Measurements from ENCODE around the gene CAMTA1.

The CAMTA1 gene

DNA sequence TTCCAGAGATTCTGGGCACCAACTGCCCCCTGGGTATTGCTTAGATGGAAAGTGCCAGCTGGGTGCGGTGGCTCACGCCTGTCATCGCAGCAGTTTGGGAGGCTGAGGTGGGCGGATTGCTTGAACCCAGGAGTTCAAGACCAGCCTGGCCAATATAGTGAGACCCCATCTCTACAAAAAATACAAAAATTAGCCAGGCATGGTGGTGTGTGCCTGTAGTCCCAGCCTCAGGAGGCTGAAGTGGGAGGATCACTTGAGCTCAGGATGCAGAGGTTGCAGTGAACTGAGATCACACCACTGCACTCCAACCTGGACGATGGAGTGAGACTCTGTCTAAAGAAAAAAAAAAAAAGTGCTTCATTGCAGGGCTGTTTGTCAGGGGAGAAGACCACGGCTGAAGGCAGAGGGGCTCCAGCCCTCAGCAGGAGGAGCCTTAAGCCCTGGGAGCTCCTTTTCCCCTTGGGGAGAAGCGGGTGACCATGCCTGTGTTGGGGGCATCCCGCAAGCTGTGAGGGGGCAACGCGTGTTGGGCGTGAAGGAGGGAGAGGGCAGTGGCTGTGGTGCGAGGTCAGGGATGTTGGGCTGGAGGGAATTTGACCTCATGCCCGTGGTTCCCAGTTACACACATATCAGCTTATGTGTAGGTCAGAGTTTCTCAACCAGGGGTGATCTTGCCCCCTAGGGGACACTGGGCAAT lies 854.3 kb downstream of the CAMTA1 start:
- DNase-seq, result no peak

DNA sequence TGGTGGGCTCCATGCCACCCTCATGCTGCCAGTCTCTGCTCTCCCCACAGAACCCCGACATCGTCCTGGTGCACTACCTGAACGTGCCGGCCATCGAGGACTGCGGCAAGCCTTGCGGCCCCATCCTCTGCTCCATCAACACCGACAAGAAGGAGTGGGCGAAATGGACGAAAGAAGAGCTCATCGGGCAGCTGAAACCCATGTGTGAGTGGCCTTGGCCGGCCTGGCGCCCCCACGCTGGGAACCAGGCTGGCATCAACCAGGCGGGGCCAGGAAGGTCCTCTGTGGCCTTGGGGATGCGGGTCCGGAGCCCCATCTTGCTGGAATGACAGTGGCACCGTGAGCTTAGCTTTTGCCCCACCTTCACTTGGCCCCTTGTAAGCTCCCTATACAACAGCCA lies 855.1 kb downstream of the CAMTA1 start:
- DNase-seq, result no peak

GRCh38 chr1:7640920-7641585 lies 855.8 kb downstream of the CAMTA1 start:
- DNase-seq, result no peak

DNA sequence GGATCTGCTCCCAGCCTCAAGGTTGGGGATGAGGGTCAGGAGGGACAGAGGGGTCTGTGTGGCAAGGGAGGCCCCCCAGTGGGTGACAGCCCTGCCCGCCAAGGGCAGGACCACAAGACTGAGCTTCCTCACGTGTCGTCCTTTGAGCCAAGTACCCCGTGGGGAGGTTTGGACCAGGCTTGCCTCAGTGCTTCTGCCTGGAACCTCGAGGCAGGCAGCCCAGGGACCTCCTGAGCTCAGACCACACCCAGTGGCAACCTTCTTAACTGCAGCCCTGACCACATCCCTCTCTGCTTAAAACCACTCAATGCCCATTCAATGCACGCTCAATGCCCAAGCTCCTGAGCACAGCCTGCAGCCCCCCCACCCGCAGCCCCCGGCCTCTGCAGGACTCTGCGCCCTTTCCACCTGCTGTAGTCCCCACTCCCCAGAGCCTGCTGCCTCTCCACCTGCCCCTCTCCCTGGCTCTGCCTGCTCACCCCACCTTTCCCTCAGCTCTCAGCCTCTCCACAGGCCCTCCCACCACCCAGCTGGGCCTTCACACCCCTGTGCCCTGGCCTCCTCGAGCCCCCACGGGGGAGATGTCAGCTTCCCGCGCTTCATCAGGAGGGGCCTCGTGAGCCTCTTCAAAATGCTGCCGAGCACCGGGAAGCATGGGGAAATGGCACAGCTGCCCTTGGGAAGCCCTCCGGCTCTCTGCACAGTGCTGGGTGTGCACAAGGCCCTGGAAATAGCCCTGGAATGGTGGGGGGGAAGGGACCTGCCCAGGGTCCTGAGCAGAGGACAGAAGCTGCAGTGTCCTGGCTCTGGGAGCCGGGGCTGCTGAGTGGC lies 856.5 kb downstream of the CAMTA1 start:
- no peak for DNase-seq

- DNase-seq, result no peak
Measured at GRCh38 chr1:7642418-7642704, 857.1 kb downstream of the CAMTA1 start.

DNA sequence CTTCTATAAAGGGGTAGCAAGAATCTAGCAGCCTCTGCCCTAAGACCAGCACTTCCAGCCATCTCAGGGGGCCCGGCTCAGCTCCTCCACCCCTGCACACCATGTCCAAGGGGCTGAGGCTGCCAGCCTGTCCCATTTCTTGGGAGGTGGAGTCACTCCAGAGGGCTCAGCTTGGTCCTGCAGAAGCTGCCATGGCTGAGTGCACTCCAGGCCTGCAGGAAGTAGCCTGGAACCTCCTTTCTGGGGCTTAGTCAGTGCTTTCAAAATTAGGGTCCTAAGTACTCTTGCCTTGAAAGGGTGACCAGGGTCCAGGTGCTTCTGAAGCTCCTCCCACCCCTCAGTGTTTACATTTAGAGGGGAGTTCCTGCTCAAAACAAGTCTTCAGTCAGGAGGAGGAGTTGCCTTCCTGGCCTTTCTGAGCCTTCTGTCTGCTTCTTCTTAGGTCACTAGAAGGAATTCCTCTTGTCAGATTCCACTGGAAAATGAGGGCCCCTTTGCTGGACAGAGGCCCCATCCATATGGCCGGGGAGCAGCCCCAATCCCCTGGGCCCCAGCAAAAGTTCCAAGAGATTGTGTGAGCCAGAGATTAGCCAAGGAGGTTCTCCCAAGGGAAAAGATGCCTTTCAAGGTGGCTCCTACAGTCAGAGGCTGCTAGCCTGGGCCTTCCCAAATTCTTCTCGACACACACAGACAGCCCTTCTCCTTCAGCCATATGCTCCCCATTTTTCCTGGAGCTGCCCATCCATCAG lies 857.7 kb downstream of the CAMTA1 start:
- no peak for DNase-seq

DNA sequence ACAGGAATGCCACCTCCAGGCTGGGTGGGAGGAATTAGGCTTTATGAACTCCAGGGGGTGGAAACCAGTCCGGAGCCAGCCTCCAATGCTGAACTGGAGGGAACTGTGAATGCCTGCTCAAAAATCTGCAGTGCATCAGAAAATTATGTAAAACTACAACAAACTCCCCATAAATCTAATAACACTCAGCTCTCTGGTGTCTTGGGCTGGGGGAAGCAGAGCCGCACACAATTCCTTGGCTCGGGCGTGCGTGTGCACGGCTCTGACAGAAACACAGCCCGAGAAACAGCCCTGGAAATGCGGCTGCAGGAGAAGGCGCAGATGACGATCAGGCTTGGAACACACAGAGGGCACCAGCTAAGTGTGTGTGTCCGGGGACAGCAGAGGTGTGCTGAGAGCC lies 858.3 kb downstream of the CAMTA1 start:
- DNase-seq, result no peak

GRCh38 chr1:7644086-7644485 lies 858.8 kb downstream of the CAMTA1 start:
- no peak for DNase-seq

- no peak for DNase-seq
Measured at GRCh38 chr1:7644961-7645750, 859.9 kb downstream of the CAMTA1 start.

DNA sequence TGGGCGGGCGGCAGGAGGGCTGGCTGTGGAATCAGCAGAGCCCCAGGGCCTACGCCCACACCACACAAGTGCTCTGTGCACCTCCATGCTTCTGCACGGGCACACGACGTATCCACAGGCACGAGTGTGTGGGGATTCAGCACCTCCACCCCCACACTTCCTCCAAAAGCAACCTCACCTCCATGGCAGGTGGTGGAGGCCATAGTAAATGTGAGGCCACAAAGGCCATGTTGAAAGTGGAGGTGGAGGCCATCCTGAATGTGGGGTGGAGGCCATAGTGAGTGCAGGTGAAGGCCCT lies 860.4 kb downstream of the CAMTA1 start:
- DNase-seq, result no peak

GRCh38 chr1:7646164-7646563 lies 860.9 kb downstream of the CAMTA1 start:
- no peak for DNase-seq

- peak; percentile 48 for DNase-seq
Measured at GRCh38 chr1:7646981-7647901, 862.0 kb downstream of the CAMTA1 start.

GRCh38 chr1:7648761-7649384 lies 863.6 kb downstream of the CAMTA1 start:
- DNase-seq, result no peak

- DNase-seq, result no peak
Measured at GRCh38 chr1:7650801-7651200, 865.5 kb downstream of the CAMTA1 start.

DNA sequence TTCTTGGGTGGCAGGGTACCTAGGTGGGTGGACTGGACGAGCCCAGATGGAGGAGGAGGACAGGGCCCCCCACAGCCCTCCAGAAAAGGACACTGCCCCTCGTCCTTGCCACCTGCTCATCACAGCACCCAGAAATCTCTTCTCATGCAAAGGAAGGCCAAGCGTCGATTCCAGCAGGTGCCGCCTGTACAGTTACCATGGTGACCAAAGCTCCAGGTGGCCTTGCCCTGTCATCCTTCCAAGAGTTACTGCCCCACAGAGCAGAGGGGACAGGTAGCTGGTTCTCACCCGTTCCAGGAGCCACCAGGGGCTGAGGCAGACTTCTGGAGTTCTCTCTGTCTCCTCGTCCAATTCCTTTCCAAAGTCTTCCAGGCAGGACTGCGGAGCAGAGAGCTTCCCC lies 865.9 kb downstream of the CAMTA1 start:
- DNase-seq, result no peak

DNA sequence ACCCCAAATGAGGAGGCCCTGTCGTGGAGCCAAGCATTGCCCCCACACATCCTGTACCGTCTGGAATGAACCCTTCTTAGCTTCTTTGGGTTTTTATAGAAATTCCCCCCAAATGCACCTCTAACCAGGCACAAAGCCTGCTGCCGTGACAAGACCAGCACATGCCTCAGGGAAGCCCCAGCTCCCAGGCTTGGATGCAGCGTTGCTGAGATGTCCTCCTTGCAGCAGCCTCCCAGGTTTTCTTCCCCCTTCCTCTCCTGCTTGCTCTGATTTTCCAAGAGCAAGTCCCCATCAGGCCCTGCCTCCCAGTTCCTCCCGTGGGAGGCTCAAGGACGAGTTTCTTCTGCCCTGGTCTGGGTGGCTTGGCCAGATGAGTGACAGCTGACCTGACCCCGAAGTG lies 866.8 kb downstream of the CAMTA1 start:
- DNase-seq, result no peak

DNA sequence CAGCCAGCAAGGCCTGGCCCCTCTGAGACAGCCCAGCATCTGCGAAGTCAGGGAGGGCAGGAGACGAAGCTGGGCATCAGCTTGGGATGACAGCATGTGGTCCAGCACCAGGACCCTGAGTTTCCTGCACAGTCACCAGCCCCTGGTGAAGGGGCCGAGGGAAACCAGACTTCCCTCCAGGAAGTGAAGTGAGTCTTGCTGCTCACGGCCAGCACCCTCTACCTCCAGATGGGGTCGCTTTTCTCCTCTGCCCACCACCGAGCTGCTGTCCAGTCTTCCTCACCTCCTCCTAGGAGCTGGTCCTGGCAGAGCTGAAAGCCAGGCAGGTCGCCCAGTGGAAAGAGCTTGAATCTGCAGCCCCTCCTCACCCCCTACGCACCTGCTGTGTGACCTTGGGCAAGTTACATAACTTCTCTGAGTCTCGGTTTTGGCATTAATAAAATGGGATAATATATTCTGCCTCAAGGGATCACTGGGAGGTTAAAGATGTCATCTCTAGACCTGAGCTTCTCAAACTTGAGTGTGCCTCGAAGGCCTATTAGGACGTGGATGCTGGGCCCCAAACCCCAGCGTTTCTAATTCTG lies 867.4 kb downstream of the CAMTA1 start:
- DNase-seq, result no peak

- DNase-seq, result no peak
Measured at GRCh38 chr1:7654725-7655124, 869.5 kb downstream of the CAMTA1 start.

GRCh38 chr1:7655354-7655753 lies 870.1 kb downstream of the CAMTA1 start:
- DNase-seq, result no peak

DNA sequence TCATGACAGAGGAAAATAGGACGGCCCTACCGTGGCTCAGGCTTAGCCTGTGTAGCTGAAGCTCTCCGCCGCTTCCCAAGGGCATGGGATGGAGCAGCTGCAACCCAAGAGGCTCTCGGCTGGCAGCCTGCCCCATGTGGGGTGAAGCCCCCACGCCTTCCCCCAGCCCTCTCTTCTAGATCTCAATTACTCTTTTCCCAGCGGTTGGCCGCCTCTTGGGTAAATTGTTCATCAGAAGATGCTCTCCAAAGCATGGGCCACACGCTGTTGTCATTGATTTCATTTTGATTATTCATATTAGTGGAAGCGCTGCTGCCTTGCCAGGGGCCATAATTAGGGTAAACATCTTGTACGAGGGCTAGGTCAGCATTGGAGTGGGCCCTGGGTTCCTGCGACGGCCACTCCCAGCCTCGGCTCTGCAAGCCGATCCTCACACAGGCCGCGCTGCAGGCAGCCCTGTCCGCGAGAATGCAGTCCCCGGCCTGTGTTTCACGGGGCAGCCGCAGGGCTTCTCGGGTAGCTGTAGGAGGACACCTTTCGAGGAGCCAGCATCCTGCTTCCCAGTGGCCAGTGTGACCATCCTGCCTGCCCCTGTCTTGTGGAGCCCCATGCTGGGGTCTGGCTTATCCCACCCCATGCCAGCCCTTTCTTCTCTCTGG lies 871.4 kb downstream of the CAMTA1 start:
- no peak for DNase-seq

Measured in EL (cell line).